Measurements from ENCODE around the gene DNAJB14.

- TF ChIP-seq CTCF (IDR thresholded peaks at IDR 0.05) (no peak), POLR2A (IDR thresholded peaks at IDR 0.05) (no peak), POLR2AphosphoS5 (IDR thresholded peaks at IDR 0.05) (no peak)
These were observed 55.1 kb downstream of the DNAJB14 start for GRCh38 chr4:99891351-99891750.
